Cardiac muscle cell (in vitro differentiated cells and primary cell): ENCODE results near the gene PRSS36. TPM values are rescaled to one million over a fixed set of nuclear protein-coding genes. Genes with fewer than 3 reads are reported as not detected.

Experiments
- DNase-seq, 2 donors: peaks; one replicate each; pipeline versions ENCODE4 v3.0.0 to v3.0.0-alpha.2; 2010 to 2017; ENCODE audit warnings: low read depth in 1 of 2, low spot score in 1 of 2
- H3K27ac ChIP-seq: fragments of 200-600 bp; sonication (generic); 2 replicates; pipeline ENCODE4 v1.5.1; 2016
- H3K27me3 ChIP-seq: fragments of 200-600 bp; sonication (generic); 2 replicates; pipeline ENCODE4 v1.6.0; 2016; ENCODE audit warnings: control low read depth
- H3K36me3 ChIP-seq: fragments of 200-600 bp; sonication (generic); 2 replicates; pipeline ENCODE4 v1.5.1; 2016; ENCODE audit warnings: control low read depth
- H3K4me1 ChIP-seq: fragments of 200-600 bp; sonication (generic); 2 replicates; pipeline ENCODE4 v1.8.1; 2017; ENCODE audit warnings: low read depth, mild to moderate bottlenecking, mixed run types
- H3K4me3 ChIP-seq: fragments of 200-600 bp; sonication (generic); 2 replicates; pipeline ENCODE4 v1.5.1; 2016; ENCODE audit warnings: mild to moderate bottlenecking
- H3K9me3 ChIP-seq: fragments of 200-600 bp; sonication (generic); 2 replicates; pipeline ENCODE4 v1.5.1; 2017; ENCODE audit warnings: low read depth, mild to moderate bottlenecking, control low read depth
- polyA plus RNA-seq: library from polyadenylated mRNA; unstranded; fragments of >200 nt; fragmentation: Nextera tagmentation; extraction: Ambion mirVana; gene quantifications from 2 replicates; pipeline ENCODE4 v1.2.1, GENCODE V29; 2016
- total RNA-seq: library from RNA; depleted of rRNA; stranded (reverse); fragments of >200 nt; gene quantifications from 2 replicates; pipeline ENCODE4 v1.2.3, GENCODE V29; 2016
- TF ChIP-seq, protein P1 (sequence below): IDR thresholded peaks from 2 replicates; pipeline ENCODE4 v1.5.1; 2012; ENCODE audit warnings: low read depth, mild to moderate bottlenecking, low read length

Gene PRSS36
- total and polyA plus RNA-seq, 2 experiments from 2014 or later: 0.63 to 1.8 TPM

DNA sequence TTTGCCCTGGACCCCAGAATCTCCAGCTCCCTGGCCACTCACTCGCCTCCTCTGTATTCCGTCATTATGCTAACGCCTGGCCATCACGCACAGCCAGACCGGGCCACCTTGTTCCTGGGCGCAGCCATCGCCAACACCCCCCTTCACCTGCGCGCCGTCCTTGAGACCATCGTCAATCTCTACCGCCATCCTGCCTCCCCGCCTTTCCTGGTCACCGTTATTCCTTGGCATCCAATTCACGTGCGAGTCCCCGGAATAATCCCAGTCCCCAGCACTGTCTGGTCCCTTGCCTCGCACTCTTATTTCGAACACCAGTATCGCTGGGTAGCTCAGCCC, 55.8 kb downstream of the PRSS36 start:
- H3K27ac ChIP-seq: peak overlapping the region; percentile 58
- no peaks in the 10 kb centered on the region for H3K27me3 ChIP-seq
- H3K36me3 ChIP-seq: no peaks in the 10 kb centered on the region
- TF ChIP-seq, protein P1, sequence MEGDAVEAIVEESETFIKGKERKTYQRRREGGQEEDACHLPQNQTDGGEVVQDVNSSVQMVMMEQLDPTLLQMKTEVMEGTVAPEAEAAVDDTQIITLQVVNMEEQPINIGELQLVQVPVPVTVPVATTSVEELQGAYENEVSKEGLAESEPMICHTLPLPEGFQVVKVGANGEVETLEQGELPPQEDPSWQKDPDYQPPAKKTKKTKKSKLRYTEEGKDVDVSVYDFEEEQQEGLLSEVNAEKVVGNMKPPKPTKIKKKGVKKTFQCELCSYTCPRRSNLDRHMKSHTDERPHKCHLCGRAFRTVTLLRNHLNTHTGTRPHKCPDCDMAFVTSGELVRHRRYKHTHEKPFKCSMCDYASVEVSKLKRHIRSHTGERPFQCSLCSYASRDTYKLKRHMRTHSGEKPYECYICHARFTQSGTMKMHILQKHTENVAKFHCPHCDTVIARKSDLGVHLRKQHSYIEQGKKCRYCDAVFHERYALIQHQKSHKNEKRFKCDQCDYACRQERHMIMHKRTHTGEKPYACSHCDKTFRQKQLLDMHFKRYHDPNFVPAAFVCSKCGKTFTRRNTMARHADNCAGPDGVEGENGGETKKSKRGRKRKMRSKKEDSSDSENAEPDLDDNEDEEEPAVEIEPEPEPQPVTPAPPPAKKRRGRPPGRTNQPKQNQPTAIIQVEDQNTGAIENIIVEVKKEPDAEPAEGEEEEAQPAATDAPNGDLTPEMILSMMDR: no peak
- H3K9me3 ChIP-seq: no peaks in the 10 kb centered on the region
- peak overlapping the region; percentile 58 for H3K4me3 ChIP-seq
- H3K4me1 ChIP-seq: peaks cover 4% of the 10 kb centered on the region
- peak in 1 of 2 donors; percentile 26 for DNase-seq

DNA sequence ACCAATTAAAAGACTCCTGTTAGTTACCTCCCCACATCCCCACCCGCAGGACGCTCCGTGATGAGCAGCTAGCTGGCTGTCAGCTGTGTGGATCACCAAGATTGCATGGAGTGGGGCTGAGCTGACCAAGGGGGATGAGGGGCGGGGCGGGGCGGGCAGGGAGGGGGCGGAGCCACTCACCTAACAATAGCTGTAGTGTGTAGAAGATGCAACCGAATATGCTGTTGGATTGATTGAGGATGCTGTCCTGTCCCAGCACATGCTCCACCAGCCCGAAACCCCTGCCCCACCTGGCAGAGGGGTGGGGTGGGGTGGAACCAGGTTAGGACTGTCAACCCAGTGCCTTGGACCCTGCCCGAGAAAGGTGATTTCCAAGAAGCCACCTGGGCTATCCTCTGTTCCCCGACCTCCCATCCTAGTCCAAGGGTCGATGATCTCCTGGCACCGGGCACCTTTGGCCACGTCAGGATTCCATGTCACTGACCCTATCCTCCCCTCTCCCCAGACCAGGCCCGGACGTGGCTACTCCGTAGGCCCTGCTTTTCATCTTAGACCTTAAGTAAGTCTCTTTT, 56.6 kb downstream of the PRSS36 start:
- DNase-seq: peak; percentile 10 to 47
- Histone ChIP-seq H3K9me3 (no peaks in the 10 kb centered on the region), H3K36me3 (no peaks in the 10 kb centered on the region), H3K4me1 (peaks cover 4% of the 10 kb centered on the region), H3K27me3 (no peaks in the 10 kb centered on the region), H3K27ac (no peak overlapping the region), H3K4me3 (peak overlapping the region; percentile 58)
- TF ChIP-seq, protein P1: no peak

DNA sequence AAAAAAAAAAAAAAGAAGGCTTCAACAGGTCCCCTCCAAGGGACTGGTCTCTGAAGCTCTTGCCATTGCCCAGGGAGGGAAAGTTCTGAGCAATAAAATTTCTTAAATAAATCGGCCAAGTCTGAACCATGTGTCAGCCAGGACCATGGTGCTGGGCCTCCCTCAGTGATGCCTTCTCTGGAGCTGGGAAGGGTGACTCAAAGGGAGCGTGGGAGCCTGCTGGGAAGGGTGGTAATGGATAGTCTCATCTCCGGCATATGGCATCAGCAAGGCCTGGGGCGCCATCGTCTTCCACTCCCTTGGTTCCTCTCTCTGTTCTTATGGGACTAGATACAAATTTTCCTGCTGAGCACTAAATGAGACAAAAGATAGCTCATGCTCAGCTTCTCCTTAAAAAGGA, 57.5 kb downstream of the PRSS36 start:
- TF ChIP-seq, protein P1: no peak
- no peak for DNase-seq
- Histone ChIP-seq H3K36me3 (no peaks in the 10 kb centered on the region), H3K4me1 (peaks cover 4% of the 10 kb centered on the region), H3K27me3 (no peaks in the 10 kb centered on the region), H3K4me3 (no peak overlapping the region), H3K27ac (no peak overlapping the region), H3K9me3 (no peaks in the 10 kb centered on the region)

DNA sequence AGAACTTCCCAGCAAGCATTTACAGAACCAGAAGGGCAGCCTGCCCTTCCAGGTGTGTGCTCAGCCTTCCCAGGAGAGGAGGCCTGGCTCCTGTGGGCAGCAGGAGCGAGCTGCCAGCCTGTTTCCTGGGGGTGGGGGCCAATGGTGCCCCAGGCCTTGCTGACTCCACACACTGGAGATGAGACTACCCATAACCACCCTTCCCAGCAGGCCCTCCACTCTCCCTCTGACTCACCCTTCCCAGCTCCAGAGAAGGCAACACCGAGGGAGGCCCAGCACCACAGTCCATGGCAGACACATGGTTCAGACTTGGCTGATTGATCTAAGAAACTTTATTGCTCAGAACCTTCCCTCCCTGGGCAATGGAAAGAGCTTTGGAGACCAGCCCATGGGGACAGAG, 59.3 kb downstream of the PRSS36 start:
- H3K36me3 ChIP-seq: no peaks in the 10 kb centered on the region
- no peaks in the 10 kb centered on the region for H3K9me3 ChIP-seq
- no peak for DNase-seq
- H3K4me3 ChIP-seq: no peak overlapping the region
- TF ChIP-seq, protein P1: no peak
- no peaks in the 10 kb centered on the region for H3K27me3 ChIP-seq
- peaks cover 4% of the 10 kb centered on the region for H3K4me1 ChIP-seq
- H3K27ac ChIP-seq: no peak overlapping the region

DNA sequence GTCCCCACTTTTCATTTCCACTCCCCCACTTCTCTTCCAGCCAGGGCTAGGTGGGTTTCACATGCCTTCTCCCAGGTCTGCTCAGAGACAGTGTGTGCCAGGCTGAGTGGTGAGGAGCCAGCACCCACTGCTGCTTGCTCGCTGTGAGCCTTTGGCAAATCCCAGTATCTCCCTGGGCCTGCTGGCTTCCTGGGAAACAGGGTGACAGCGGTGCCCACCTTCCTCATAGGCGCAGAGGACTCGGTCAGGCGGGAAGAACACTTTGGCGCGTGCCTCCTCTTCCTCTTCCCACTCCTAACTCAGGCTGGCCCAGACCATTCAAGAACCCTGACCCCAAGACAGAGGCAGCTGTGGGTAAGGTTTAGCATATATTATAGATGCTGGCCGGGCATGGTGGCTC, 60.7 kb downstream of the PRSS36 start:
- H3K36me3 ChIP-seq: no peaks in the 10 kb centered on the region
- no peaks in the 10 kb centered on the region for H3K27me3 ChIP-seq
- H3K4me1 ChIP-seq: peaks cover 4% of the 10 kb centered on the region
- no peak overlapping the region for H3K4me3 ChIP-seq
- H3K9me3 ChIP-seq: no peaks in the 10 kb centered on the region
- H3K27ac ChIP-seq: no peak overlapping the region
- DNase-seq: no peak
- TF ChIP-seq, protein P1: no peak

Other genes starting within 250 kb of the PRSS36 start
- 55.1 and 60.0 TPM in 2 replicates for gene FBXL19, start 226.5 kb downstream of the PRSS36 start, total RNA-seq
- gene FBXL19, start 226.5 kb downstream of the PRSS36 start, polyA plus RNA-seq: 3.9 and 4.0 TPM in 2 replicates
- gene ORAI3, start 201.0 kb downstream of the PRSS36 start, total RNA-seq: 88.5 and 123 TPM in 2 replicates
- 94.5 and 101 TPM in 2 replicates for gene ORAI3, start 201.0 kb downstream of the PRSS36 start, polyA plus RNA-seq
- gene SETD1A, start 192.3 kb downstream of the PRSS36 start, total RNA-seq: 10.4 and 32.3 TPM in 2 replicates
- 1.9 and 4.4 TPM in 2 replicates for gene SETD1A, start 192.3 kb downstream of the PRSS36 start, polyA plus RNA-seq
- 5.8 and 6.5 TPM in 2 replicates for gene HSD3B7, start 164.9 kb downstream of the PRSS36 start, total RNA-seq
- 7.5 and 8.5 TPM in 2 replicates for gene HSD3B7, start 164.9 kb downstream of the PRSS36 start, polyA plus RNA-seq
- gene STX1B, start 139.4 kb downstream of the PRSS36 start, total RNA-seq: 8.1 and 13.7 TPM in 2 replicates
- 5.6 and 8.0 TPM in 2 replicates for gene STX1B, start 139.4 kb downstream of the PRSS36 start, polyA plus RNA-seq
- 25.3 and 26.7 TPM in 2 replicates for gene STX4, start 116.5 kb downstream of the PRSS36 start, total RNA-seq
- 48.3 and 53.2 TPM in 2 replicates for gene STX4, start 116.5 kb downstream of the PRSS36 start, polyA plus RNA-seq
- gene ZNF668, start 75.8 kb downstream of the PRSS36 start, total RNA-seq: 16.2 and 18.2 TPM in 2 replicates
- 7.4 and 10.0 TPM in 2 replicates for gene ZNF668, start 75.8 kb downstream of the PRSS36 start, polyA plus RNA-seq
- gene ZNF646, start 75.6 kb downstream of the PRSS36 start, total RNA-seq: 20.3 and 32.6 TPM in 2 replicates
- gene ZNF646, start 75.6 kb downstream of the PRSS36 start, polyA plus RNA-seq: 7.1 and 8.5 TPM in 2 replicates
- 2.7 and 5.8 TPM in 2 replicates for gene PRSS53, start 61.1 kb downstream of the PRSS36 start, total RNA-seq
- 0.35 and 0.94 TPM in 2 replicates for gene PRSS53, start 61.1 kb downstream of the PRSS36 start, polyA plus RNA-seq
- 146 and 148 TPM in 2 replicates for gene VKORC1, start 55.3 kb downstream of the PRSS36 start, total RNA-seq
- 161 and 188 TPM in 2 replicates for gene VKORC1, start 55.3 kb downstream of the PRSS36 start, polyA plus RNA-seq
- gene BCKDK, start 41.7 kb downstream of the PRSS36 start, total RNA-seq: 109 and 121 TPM in 2 replicates
- gene BCKDK, start 41.7 kb downstream of the PRSS36 start, polyA plus RNA-seq: 147 and 151 TPM in 2 replicates
- 88.8 and 112 TPM in 2 replicates for gene KAT8, start 32.4 kb downstream of the PRSS36 start, total RNA-seq
- gene KAT8, start 32.4 kb downstream of the PRSS36 start, polyA plus RNA-seq: 63.0 and 80.6 TPM in 2 replicates
- gene PRSS8, start 14.3 kb downstream of the PRSS36 start, total RNA-seq: 11.6 TPM in 2 replicates
- gene PRSS8, start 14.3 kb downstream of the PRSS36 start, polyA plus RNA-seq: 19.5 and 22.5 TPM in 2 replicates
- 40.6 and 54.4 TPM in 2 replicates for gene FUS, start 30.1 kb upstream of the PRSS36 start, total RNA-seq
- 386 and 618 TPM in 2 replicates for gene FUS, start 30.1 kb upstream of the PRSS36 start, polyA plus RNA-seq
- gene PYCARD, start 52.7 kb upstream of the PRSS36 start, total RNA-seq: 1.4 and 2.7 TPM in 2 replicates
- gene PYCARD, start 52.7 kb upstream of the PRSS36 start, polyA plus RNA-seq: 2.3 and 5.2 TPM in 2 replicates
- gene TRIM72, start 64.1 kb upstream of the PRSS36 start, total RNA-seq: 0.21 and 0.51 TPM in 2 replicates
- not detected in 2 replicates for gene TRIM72, start 64.1 kb upstream of the PRSS36 start, polyA plus RNA-seq
- gene PYDC1, start 67.1 kb upstream of the PRSS36 start, total RNA-seq: not detected in 2 replicates
- 0.30 TPM in 1 of 2 replicates, not detected in the other for gene PYDC1, start 67.1 kb upstream of the PRSS36 start, polyA plus RNA-seq
- 0.07 TPM in 1 of 2 replicates, not detected in the other for gene ITGAM, start 109.9 kb upstream of the PRSS36 start, total RNA-seq
- gene ITGAM, start 109.9 kb upstream of the PRSS36 start, polyA plus RNA-seq: not detected in 2 replicates
- gene ITGAX, start 205.1 kb upstream of the PRSS36 start, total RNA-seq: 0.53 and 0.69 TPM in 2 replicates
- gene ITGAX, start 205.1 kb upstream of the PRSS36 start, polyA plus RNA-seq: not detected in 2 replicates
- gene ITGAD, start 243.3 kb upstream of the PRSS36 start, total RNA-seq: not detected in 2 replicates
- 0.31 TPM in 1 of 2 replicates, not detected in the other for gene ITGAD, start 243.3 kb upstream of the PRSS36 start, polyA plus RNA-seq